Ishikawa (cell line): Measurements from ENCODE around the gene SNTG2.

Experiments
- CEBPB ChIP-seq: IDR thresholded peaks from 2 replicates; pipeline ENCODE4 v1.6.1; 2012
- CREB1 ChIP-seq: IDR thresholded peaks from 2 replicates; pipeline ENCODE4 v1.6.1; 2012; ENCODE audit warnings: low read depth
- EGR1 ChIP-seq: IDR thresholded peaks from 2 replicates; pipeline ENCODE4 v1.6.1; 2012
- EP300 ChIP-seq: IDR thresholded peaks from 2 replicates; pipeline ENCODE4 v1.6.1; 2012; ENCODE audit warnings: borderline replicate concordance
- FOXM1 ChIP-seq: IDR thresholded peaks from 2 replicates; pipeline ENCODE4 v1.6.1; 2012; ENCODE audit warnings: low read depth, borderline replicate concordance
- NFIC ChIP-seq: IDR thresholded peaks from 2 replicates; pipeline ENCODE4 v1.6.1; 2012
- RAD21 ChIP-seq: IDR thresholded peaks from 2 replicates; pipeline ENCODE4 v1.6.1; 2012; ENCODE audit warnings: low read depth
- TAF1 ChIP-seq: IDR thresholded peaks from 2 replicates; pipeline ENCODE4 v1.6.1; 2012; ENCODE audit warnings: low read depth, mild to moderate bottlenecking
- TCF12 ChIP-seq: IDR thresholded peaks from 2 replicates; pipeline ENCODE4 v1.6.1; 2012; ENCODE audit warnings: low read depth
- TEAD4 ChIP-seq: IDR thresholded peaks from 2 replicates; pipeline ENCODE4 v1.6.1; 2012
- USF1 ChIP-seq: IDR thresholded peaks from 2 replicates; pipeline ENCODE4 v1.6.1; 2012
- YY1 ChIP-seq: IDR thresholded peaks from 2 replicates; pipeline ENCODE4 v1.6.1; 2012; ENCODE audit warnings: low read depth
- ZBTB7A ChIP-seq: IDR thresholded peaks from 2 replicates; pipeline ENCODE4 v1.6.1; 2012; ENCODE audit warnings: low read depth
- TF ChIP-seq, protein P1 (sequence below): IDR thresholded peaks from 2 replicates; pipeline ENCODE4 v1.6.1; 2012; ENCODE audit warnings: low read depth, mild to moderate bottlenecking
- TF ChIP-seq, protein P2 (sequence below): IDR thresholded peaks from 2 replicates; pipeline ENCODE4 v1.6.1; 2012

Gene SNTG2

GRCh38 chr2:944693-945092 lies 6.0 kb upstream of the SNTG2 start:
- TF ChIP-seq FOXM1 (no peak), YY1 (no peak)

- TF ChIP-seq CREB1, result no peak
- no peak for TF ChIP-seq FOXM1
- no peak for TF ChIP-seq TAF1
- TF ChIP-seq CEBPB, result no peak
- no peak for TF ChIP-seq RAD21
- TF ChIP-seq, protein P1, sequence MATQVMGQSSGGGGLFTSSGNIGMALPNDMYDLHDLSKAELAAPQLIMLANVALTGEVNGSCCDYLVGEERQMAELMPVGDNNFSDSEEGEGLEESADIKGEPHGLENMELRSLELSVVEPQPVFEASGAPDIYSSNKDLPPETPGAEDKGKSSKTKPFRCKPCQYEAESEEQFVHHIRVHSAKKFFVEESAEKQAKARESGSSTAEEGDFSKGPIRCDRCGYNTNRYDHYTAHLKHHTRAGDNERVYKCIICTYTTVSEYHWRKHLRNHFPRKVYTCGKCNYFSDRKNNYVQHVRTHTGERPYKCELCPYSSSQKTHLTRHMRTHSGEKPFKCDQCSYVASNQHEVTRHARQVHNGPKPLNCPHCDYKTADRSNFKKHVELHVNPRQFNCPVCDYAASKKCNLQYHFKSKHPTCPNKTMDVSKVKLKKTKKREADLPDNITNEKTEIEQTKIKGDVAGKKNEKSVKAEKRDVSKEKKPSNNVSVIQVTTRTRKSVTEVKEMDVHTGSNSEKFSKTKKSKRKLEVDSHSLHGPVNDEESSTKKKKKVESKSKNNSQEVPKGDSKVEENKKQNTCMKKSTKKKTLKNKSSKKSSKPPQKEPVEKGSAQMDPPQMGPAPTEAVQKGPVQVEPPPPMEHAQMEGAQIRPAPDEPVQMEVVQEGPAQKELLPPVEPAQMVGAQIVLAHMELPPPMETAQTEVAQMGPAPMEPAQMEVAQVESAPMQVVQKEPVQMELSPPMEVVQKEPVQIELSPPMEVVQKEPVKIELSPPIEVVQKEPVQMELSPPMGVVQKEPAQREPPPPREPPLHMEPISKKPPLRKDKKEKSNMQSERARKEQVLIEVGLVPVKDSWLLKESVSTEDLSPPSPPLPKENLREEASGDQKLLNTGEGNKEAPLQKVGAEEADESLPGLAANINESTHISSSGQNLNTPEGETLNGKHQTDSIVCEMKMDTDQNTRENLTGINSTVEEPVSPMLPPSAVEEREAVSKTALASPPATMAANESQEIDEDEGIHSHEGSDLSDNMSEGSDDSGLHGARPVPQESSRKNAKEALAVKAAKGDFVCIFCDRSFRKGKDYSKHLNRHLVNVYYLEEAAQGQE, result no peak
- no peak for TF ChIP-seq USF1
- TF ChIP-seq TCF12, result no peak
- no peak for TF ChIP-seq ZBTB7A
- no peak for TF ChIP-seq EP300
- no peak for TF ChIP-seq YY1
- no peak for TF ChIP-seq EGR1
- TF ChIP-seq, protein P2, sequence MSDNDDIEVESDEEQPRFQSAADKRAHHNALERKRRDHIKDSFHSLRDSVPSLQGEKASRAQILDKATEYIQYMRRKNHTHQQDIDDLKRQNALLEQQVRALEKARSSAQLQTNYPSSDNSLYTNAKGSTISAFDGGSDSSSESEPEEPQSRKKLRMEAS, result no peak
- TF ChIP-seq TEAD4, result no peak
Measured at GRCh38 chr2:945104-945503, 5.5 kb upstream of the SNTG2 start.

DNA sequence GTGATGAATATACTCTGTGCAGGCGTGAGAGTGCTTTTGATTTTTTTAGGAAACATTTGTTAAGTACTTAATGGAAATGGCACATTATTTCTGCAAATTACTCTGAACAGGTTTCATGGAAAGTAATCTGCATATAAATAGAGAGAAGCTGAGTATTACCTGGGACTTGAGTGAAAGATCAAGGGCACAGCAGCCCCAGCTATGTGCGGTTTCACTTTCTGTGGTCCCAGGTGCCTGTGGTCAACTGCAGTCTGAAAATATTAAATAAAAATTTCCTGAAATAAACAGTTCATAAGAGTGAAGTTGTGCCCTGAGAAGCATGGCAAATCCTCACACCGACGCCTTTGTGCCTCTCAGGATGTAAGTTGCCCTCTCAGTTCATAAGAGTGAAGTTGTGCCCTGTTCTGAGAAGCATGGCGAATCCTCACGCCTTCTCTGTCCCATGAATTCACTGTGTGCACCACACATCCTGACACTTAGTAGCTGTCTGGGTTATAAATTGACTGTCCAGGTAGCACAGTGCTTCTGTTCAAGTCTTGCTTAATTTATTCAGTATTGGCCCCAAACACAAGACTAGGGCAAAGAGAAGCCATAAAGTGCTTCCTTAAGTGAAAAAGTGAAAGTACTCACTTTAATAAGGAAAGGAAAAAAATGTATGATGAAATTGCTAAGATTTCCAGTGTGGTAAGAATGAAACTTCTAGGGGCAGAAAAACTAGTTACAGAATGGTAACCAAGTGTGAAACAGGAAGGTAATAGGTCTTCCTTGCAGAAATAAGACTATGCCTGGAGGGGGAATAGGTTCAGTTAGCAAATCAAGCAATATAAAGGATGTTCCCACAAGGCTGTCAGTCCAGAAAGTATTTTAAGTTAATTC lies 4.3 kb upstream of the SNTG2 start:
- no peak for TF ChIP-seq EGR1
- TF ChIP-seq NFIC, result no peak
- TF ChIP-seq EP300, result no peak
- no peak for TF ChIP-seq TEAD4
- TF ChIP-seq TAF1, result no peak
- TF ChIP-seq CEBPB, result no peak
- no peak for TF ChIP-seq USF1
- TF ChIP-seq ZBTB7A, result no peak
- TF ChIP-seq, protein P1, result no peak
- no peak for TF ChIP-seq YY1
- no peak for TF ChIP-seq CREB1
- no peak for TF ChIP-seq TCF12
- TF ChIP-seq RAD21, result no peak
- no peak for TF ChIP-seq FOXM1
- TF ChIP-seq, protein P2, result no peak

GRCh38 chr2:949384-950079 lies 1.1 kb upstream of the SNTG2 start:
- TF ChIP-seq EP300 (no peak), CREB1 (no peak), EGR1 (no peak), TEAD4 (no peak)
- TF ChIP-seq, protein P2, result no peak

DNA sequence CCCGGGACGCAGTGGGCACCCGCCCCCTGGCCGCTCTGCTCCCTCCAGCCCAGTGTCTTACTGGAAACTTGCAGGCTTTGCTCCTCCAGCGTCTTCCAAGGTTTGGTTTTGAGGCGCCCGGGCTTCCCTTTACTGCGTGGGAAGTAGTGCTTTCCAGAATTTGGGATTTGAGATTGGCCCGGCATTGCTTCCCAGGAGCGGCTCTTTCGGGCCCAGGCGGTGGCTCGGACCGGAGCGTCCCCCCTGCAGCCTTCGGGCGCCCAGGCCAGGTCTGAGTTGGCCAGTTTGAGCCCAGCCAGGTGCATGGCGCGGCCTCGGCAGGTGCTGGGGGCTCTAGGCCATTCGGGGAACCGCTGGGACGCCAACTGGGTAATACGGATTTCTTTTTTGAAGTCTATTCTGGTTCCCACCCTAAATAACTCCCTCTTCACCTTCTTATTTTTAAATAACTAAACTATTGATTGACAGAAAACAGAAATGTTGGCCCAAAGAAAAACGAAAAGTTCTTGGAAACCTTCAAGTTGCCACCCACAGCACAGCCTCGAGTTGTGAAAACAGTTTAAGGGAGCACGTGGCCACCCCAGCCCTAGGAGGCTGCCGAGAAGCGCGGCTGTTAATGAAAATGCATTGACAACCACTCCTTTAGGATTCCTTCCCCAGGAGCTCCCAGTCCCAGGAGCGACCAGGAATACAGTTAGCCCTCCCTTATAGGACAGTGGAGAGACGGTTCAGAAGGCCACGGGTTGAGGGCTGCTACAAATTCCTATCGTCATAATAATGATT lies 766 bp downstream of the SNTG2 start:
- TF ChIP-seq RAD21 (no peak), TCF12 (no peak), NFIC (no peak)
- TF ChIP-seq, protein P2, result no peak
- TF ChIP-seq, protein P1, result no peak
